Type B pancreatic cell (in vitro differentiated cells): ENCODE data around the gene DYNLT2. TPM values are rescaled to one million over a fixed set of nuclear protein-coding genes. Genes with fewer than 3 reads are reported as not detected.
"Not testable (repeated sequence)": the region's sequence is repeated elsewhere in the genome, so short reads cannot be mapped to it uniquely, and the experiment has no call there.

Experiments used
- DNase-seq: peaks from one replicate; pipeline ENCODE4 v3.0.0; 2021; ENCODE audit warnings: mixed read lengths; ENCODE audit not compliant: unreplicated experiment; ENCODE audit errors: extremely low spot score
- H3K27ac Mint-ChIP-seq: 2 replicates; pipeline ENCODE4 v1.8.0; 2021; ENCODE audit warnings: mild to moderate bottlenecking, mixed read lengths
- H3K27me3 Mint-ChIP-seq: 2 replicates; pipeline ENCODE4 v1.8.0; 2021; ENCODE audit warnings: mixed read lengths
- H3K36me3 Mint-ChIP-seq: 2 replicates; pipeline ENCODE4 v1.8.0; 2021; ENCODE audit warnings: mixed read lengths
- H3K4me1 Mint-ChIP-seq: one replicate; pipeline ENCODE4 v1.8.0; 2021; ENCODE audit warnings: mixed read lengths; ENCODE audit not compliant: unreplicated experiment
- H3K4me3 Mint-ChIP-seq: 2 replicates; pipeline ENCODE4 v1.8.0; 2021; ENCODE audit warnings: mild to moderate bottlenecking, mixed read lengths
- H3K9me3 Mint-ChIP-seq: 2 replicates; pipeline ENCODE4 v1.8.0; 2021; ENCODE audit warnings: mixed read lengths
- CTCF ChIP-seq: fragments of 200-600 bp; sonication (generic); conservative IDR thresholded peaks from 2 replicates; pipeline ENCODE4 v1.5.0; 2021; ENCODE audit warnings: antibody characterized with exemption, mild to moderate bottlenecking
- total RNA-seq: library from RNA; stranded (reverse); gene quantifications from 2 replicates; pipeline ENCODE4 v1.2.1, GENCODE V29; 2021; ENCODE audit warnings: low replicate concordance

Gene DYNLT2
- total RNA-seq, 1 donor from 2014 or later: 2.6 TPM

DNA sequence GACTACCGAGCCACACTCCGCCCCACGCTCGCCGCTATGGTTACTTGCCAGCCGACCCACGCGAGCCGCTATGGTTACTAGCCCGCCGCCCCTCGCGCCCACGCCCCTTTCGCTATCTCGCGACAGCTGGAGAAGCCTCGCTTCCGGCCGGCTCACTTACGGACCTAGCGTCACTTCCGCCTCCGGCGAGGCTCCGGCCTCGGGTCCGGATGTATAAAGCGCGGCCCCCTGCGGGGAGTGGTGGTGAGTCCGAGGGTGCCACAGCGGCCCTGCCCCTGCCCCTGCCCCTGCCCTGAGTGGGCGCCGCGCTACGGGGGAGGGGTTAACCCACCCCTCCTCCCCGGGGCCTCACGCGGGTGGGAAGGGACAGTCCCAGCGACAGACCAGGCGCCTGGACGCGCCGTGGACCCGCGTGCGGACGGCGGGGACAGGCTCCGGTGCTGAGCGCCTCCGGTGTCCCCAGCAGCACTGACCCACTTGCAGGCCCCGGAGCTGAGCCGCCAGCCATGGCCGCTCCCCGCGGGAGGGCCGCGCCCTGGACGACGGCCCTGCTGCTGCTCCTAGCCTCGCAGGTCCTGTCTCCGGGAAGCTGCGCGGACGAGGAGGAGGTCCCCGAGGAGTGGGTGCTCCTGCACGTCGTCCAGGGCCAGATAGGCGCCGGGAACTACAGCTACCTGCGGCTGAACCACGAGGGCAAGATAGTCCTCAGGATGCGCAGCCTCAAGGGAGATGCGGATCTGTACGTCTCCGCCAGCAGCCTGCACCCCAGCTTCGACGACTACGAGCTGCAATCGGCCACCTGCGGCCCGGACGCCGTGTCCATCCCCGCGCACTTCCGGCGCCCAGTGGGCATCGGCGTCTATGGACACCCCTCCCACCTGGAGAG is 49.2 kb downstream of the DYNLT2 start, which contains the start of the genes C6orf120 and WDR27:
Gene C6orf120 (plus strand): TSS at position 173 of the 886 bp plus-strand sequence. CDS start 334 bp downstream, at position 507.
Gene WDR27 (minus strand): TSS at position 76 of the 886 bp plus-strand sequence. CDS start 13,024 bp downstream, outside the sequence.
- peak; percentile 96 for DNase-seq
- Mint-ChIP-seq H3K27me3 (no peaks in the 10 kb centered on the region), H3K9me3 (no peaks in the 10 kb centered on the region), H3K4me3 (peak within 1 kb of the TSS; percentile 93), H3K4me1 (peaks cover 32% of the 10 kb centered on the region), H3K36me3 (peaks cover 15% of the 10 kb centered on the region), H3K27ac (peak within 1 kb of the TSS; percentile 93)
- TF ChIP-seq CTCF: no peak

DNA sequence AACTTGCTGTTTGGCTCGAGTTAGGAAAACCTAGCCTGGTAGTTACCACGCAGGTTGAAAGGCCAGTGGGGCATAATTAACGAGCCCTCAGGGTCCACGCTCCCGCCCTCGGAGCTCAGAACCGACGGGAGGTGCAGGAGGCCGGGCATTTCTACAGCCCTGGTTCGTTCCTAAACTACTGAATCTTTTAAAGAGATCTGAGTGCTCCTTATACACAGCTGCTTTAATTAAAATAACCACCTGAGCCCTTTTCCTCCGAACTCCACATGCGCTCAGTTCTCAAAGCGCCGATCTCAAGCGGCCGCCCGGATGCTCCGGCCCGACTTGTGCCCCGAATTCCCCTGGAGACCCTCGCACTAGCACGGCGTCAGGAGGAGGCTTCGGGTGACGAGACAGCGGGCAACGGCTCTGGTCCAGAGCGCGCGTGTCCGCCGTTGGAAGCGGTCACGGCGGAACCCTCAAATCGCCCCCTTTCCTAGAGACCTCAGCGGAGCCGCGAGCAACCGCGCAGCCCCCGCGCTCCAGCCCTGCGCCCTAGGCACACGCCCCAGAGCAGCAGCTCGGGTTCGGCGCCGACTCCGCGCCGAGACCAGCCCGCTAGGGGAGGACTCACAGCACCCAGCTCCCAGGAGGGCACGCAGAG is 49.9 kb downstream of the DYNLT2 start:
- Mint-ChIP-seq H3K27me3 (no peaks in the 10 kb centered on the region), H3K27ac (peak overlapping the region; percentile 88), H3K36me3 (peaks cover 15% of the 10 kb centered on the region), H3K9me3 (no peaks in the 10 kb centered on the region), H3K4me3 (peak overlapping the region; percentile 92), H3K4me1 (peaks cover 32% of the 10 kb centered on the region)
- TF ChIP-seq CTCF: no peak
- no peak for DNase-seq

DNA sequence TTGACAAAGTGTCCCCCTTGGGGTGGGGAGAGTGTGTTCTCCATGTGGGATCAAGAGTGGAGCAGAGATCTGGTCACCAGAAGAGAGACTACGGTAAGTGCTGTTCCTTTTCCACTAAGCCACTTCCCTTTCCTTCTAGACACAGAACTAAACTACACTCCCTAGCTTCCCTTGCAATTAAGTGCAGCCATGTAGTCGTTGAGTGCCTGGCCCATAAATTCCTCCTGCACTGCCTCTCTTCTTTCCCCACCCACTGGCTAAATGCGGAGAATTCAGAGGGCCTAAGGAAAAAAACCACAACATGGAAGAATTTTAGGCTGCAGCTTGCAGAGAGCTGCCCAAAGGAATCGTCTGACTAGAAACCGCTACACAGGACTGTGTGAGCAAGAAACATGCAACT is 51.1 kb downstream of the DYNLT2 start:
- no peak for TF ChIP-seq CTCF
- Mint-ChIP-seq H3K27me3 (no peaks in the 10 kb centered on the region), H3K4me3 (peak overlapping the region; percentile 92), H3K36me3 (peaks cover 24% of the 10 kb centered on the region), H3K9me3 (no peaks in the 10 kb centered on the region), H3K4me1 (peaks cover 27% of the 10 kb centered on the region), H3K27ac (peak overlapping the region; percentile 88)
- DNase-seq: no peak

DNA sequence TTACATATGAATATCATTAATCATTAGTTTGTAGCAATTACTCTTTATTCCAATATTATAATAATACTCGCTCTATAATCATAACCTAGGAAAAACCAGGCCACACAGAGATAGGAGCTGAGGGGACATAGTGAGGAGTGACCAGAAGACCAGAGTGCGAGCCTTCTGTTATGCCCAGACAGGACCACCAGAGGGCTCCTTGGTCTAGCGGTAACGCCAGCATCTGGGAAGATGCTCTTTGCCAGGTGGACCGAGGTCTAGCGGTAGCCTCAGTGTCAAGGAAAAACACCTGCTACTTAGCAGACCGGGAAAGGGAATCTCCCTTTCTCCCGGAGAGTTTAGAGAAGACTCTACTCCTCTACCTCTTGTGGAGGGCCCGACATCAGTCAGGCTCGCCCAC is 54.3 kb downstream of the DYNLT2 start:
- not testable (repeated sequence) for H3K9me3 Mint-ChIP-seq, H3K27me3 Mint-ChIP-seq, H3K4me3 Mint-ChIP-seq, DNase-seq, H3K4me1 Mint-ChIP-seq, H3K27ac Mint-ChIP-seq
- peaks cover 40% of the 10 kb centered on the region for H3K36me3 Mint-ChIP-seq
- TF ChIP-seq CTCF: peak; percentile 67

DNA sequence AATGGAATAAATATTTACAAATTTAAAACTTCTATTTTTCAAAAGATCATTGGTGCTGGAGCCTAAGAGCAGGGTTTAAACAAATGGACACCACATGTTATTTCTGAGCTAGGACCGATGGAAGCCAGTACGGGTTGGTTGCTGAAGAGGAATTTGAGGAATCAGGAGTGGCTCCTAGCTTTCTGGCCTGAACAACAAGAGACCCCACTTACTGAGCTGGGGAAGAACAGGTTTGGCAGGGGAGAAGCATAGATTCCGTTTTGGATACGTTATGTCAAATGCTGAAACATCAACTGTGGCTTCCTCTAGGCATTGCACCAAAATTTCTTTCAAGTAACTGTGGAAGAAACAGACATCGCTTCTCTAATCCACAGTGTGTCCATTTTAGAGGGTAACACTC is 56.2 kb downstream of the DYNLT2 start:
- no peaks in the 10 kb centered on the region for H3K27me3 Mint-ChIP-seq
- H3K27ac Mint-ChIP-seq: peak overlapping the region; percentile 73
- H3K36me3 Mint-ChIP-seq: peaks cover 51% of the 10 kb centered on the region
- H3K4me1 Mint-ChIP-seq: peaks cover 7% of the 10 kb centered on the region
- peaks cover 10% of the 10 kb centered on the region for H3K9me3 Mint-ChIP-seq
- no peak for TF ChIP-seq CTCF
- DNase-seq: no peak
- peak overlapping the region; percentile 17 for H3K4me3 Mint-ChIP-seq
